Measurements from ENCODE around the gene GADD45B. TPM values are rescaled to one million over a fixed set of nuclear protein-coding genes. Genes with fewer than 3 reads are reported as not detected.

Gene GADD45B
- total and polyA plus RNA-seq, 2 donors (not counting 3 experiments of a cell fraction or from before 2014, with no cell fraction given), result 61.3 to 267 TPM

DNA sequence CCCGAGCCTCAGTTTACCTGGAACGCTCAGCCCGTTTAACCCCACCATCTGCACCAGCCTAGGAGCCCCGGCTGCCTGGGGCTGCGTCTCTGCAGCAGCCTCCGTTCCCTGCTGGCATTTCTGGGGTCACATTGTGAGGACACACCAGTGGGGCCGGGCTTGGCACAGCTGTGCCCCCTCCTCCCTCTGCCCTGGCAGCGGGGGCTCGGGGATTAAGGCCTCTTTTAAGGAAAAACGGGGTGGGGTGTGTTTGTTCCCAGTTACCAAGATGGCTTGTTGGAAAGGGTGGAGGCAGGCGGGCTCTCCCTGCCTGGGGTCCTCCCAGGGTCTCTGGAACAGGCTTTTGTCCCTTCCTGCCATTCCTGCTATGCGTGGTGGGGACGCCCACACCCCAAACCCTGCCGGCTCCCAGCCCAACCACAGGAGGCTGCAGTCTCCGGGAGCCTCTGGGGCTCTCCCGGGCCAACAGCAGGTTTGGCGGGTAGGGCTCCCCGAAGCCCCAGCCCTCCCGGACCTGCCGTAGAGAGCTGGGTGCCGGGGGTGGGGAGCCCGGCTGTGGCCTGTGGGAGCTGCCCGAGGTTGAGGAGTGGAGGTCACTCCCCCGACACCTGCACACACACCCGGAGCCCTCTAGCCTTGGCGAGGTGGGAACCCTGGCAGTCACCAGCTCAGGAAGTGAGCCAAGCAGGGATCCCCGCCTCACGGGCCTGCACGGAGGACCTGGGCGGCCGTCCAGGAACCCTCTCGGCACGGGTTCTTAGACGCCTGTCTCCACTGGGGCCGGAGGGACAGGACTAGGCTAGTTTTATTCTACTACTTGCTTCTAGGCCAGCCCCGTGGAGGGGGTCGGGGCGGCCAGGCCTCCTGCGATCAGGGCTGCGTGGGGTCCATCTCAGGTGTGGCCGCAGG is 36.9 kb downstream of the GADD45B start:
- no peaks in the 10 kb centered on the region for H3K36me3 ChIP-seq (ENCODE audit: control insufficient read depth in 2 of 2, extremely low read depth in 1 of 2, insufficient read depth in 2 of 2, low read length in 2 of 2)
- DNase-seq (ENCODE audit: low read depth, low spot score) (no peak), FAIRE-seq (no peak)
- H2AFZ ChIP-seq (ENCODE audit: low read depth, low read length), result no peak overlapping the region
- ChIA-PET POLR2A (no interaction called here), CTCF (no interaction called here)
- no peaks in the 10 kb centered on the region for H3K9me1 ChIP-seq (replicated peaks; ENCODE audit: control insufficient read depth, extremely low read depth, insufficient read depth, low read length)
- H3K79me2 ChIP-seq (ENCODE audit: control insufficient read depth, insufficient read depth, low read length), result no peaks in the 10 kb centered on the region
- no peak overlapping the region for H3K9ac ChIP-seq (replicated peaks; ENCODE audit: extremely low read depth, insufficient read depth, low read length)
- dilution Hi-C loops (cut with MboI; ENCODE audit: extremely low pct_ligation_motif_present, low sequenced_read_pairs), result no loop called here
- no peaks in the 10 kb centered on the region for H3K4me1 ChIP-seq (ENCODE audit: control insufficient read depth, extremely low read depth, insufficient read depth, low read length)
- no peaks in the 10 kb centered on the region for H4K20me1 ChIP-seq (replicated peaks; ENCODE audit: control insufficient read depth, extremely low read depth, insufficient read depth, low read length)
- H3K4me2 ChIP-seq (ENCODE audit: insufficient read depth, low read length), result no peak overlapping the region
- H3K4me3 ChIP-seq (replicated peaks in 1 of 3; ENCODE audit: insufficient read depth in 1 of 3, low read depth in 1 of 3, low read length in 3 of 3), result no peak overlapping the region
- TF ChIP-seq POLR2AphosphoS5 (IDR thresholded peaks at IDR 0.05; ENCODE audit: insufficient read depth, low read depth, low read length) (no peak), FOS (IDR thresholded peaks at IDR 0.05; ENCODE audit: borderline replicate concordance, insufficient read depth, low read length) (no peak), POLR2A (IDR thresholded peaks at IDR 0.05; ENCODE audit: low read depth, low read length) (no peak), EZH2 (IDR thresholded peaks at IDR 0.05; ENCODE audit: borderline replicate concordance, low read depth, low read length, severe bottlenecking) (no peak), JUN (IDR thresholded peaks at IDR 0.05; ENCODE audit: borderline replicate concordance, insufficient read depth, insufficient read length, low read depth) (no peak), MYC (IDR thresholded peaks at IDR 0.05; ENCODE audit: low read depth, low read length) (no peak), GATA2 (IDR thresholded peaks at IDR 0.05; ENCODE audit: insufficient read depth, insufficient read length, low read depth, low read length) (no peak)
- TF ChIP-seq, protein P1, sequence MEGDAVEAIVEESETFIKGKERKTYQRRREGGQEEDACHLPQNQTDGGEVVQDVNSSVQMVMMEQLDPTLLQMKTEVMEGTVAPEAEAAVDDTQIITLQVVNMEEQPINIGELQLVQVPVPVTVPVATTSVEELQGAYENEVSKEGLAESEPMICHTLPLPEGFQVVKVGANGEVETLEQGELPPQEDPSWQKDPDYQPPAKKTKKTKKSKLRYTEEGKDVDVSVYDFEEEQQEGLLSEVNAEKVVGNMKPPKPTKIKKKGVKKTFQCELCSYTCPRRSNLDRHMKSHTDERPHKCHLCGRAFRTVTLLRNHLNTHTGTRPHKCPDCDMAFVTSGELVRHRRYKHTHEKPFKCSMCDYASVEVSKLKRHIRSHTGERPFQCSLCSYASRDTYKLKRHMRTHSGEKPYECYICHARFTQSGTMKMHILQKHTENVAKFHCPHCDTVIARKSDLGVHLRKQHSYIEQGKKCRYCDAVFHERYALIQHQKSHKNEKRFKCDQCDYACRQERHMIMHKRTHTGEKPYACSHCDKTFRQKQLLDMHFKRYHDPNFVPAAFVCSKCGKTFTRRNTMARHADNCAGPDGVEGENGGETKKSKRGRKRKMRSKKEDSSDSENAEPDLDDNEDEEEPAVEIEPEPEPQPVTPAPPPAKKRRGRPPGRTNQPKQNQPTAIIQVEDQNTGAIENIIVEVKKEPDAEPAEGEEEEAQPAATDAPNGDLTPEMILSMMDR (IDR thresholded peaks at IDR 0.05; ENCODE audit: extremely low read depth in 1 of 2, insufficient read depth in 1 of 2, low read depth in 1 of 2, low read length in 2 of 2), result no peak
- TF ChIP-seq, protein P2, sequence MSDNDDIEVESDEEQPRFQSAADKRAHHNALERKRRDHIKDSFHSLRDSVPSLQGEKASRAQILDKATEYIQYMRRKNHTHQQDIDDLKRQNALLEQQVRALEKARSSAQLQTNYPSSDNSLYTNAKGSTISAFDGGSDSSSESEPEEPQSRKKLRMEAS (IDR thresholded peaks at IDR 0.05; ENCODE audit: insufficient read depth, insufficient read length), result no peak
- no peak overlapping the region for H3K27ac ChIP-seq (ENCODE audit: insufficient read depth, low read depth, low read length)
- H3K9me3 ChIP-seq (replicated peaks; ENCODE audit: control insufficient read depth, insufficient read depth, low read length), result no peaks in the 10 kb centered on the region
- H3K27me3 ChIP-seq (ENCODE audit: control insufficient read depth in 2 of 2, insufficient read depth in 2 of 2, low read length in 2 of 2), result no peaks in the 10 kb centered on the region
- intact Hi-C loops (cut with micrococcal nuclease), result no loop called here
- BruUV-seq (replicated peaks), result no TSS peak

Data from endothelial cell of umbilical vein (primary cell).